Activated naive CD4-positive, alpha-beta T cell (primary cell): ENCODE data around the gene ADPGK.
A peak's percentile ranks its signal among the peaks of the same experiment; 100 is the strongest.
"Not testable (repeated sequence)": the region's sequence is repeated elsewhere in the genome, so short reads cannot be mapped to it uniquely, and the experiment has no call there.

ENCODE experiments used
- DNase-seq, 4 experiments: peaks; one replicate each; lab custom pipeline; 2025; lab: John Stamatoyannopoulos, UW

ADPGK gene

DNA sequence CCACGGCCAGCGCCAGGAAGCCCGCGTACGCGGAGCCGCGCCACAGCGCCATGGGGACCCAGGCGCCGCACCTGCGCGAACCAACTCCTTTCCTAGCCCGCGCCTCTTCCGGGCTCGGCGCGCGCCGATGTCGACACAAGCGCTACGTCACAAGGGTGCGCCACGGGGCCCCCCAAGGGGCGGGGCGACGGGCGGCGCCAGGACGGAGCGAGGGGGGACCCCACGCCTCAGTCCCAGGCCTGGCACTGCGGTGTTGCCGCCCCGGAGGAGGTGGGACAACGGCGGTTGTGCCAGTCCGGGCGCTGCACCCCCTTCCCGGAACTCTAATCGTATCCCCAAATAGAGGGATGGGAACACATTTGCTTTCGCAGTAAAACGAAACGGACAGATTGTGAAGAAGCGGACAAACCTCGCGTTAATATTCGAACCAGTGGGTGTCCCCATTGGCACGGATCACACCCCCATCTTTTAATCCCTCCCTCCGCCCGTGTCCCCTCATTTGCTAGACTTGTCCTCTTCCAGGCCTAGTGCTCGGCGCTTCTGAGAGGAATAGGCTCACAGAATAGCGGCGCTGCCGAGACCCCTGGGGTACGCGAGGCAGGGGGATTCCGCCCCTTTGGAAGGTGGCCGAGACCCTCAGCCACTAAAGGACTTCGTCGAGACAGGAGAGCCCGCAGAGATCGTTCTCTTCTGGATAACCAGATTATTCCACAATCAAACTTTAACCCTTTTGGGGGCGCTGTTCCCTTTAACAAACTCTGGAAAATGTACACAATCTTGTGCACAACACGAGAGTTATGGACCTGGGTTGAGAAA is at the start of gene ADPGK:
TSS of gene ADPGK (minus strand) at position 119 of the 816 bp plus-strand sequence. CDS start at position 52, 67 bp downstream.
- DNase-seq: peak; percentile 87 to 94 (median 90)

DNA sequence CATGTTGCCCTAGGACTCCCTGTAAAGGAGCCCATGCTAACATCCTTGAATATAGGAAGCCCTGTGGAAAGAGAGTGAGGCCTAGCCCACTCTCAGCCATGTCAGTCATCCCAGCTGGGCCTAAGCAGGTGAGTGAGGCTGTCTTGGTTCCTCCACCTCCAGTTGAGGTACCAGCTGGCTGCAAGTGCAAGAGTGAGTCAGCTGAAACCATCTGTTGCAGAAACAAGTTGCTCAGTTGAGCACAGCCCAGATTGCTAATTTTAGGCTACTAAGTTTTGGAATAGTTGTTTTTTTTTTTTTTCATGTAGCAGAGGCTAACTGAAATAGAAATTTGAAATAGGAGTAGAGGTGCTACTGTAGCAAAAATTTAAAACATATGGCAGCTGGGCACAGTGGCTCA is 43.7 kb upstream of the ADPGK start:
- no peak for DNase-seq

DNA sequence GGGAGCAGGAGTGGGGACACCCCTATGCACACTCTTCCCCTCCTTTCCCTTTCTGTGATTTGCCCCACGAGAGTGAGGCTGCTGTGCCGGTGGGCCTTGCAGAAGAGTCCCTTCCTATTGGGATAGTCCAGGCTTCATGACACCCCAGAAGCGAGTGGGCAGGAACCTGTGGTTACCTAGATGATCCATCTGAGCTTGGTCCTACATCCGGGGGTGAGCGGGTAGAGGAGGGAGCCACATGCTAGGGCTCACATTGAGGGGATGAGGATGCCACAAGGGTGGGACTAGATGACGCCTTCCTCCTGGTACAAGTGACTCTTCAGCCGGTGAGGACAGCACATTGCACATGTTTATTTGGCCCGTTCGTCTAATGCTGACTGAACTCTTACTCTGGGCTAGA is 43.1 kb upstream of the ADPGK start:
- no peak for DNase-seq

DNA sequence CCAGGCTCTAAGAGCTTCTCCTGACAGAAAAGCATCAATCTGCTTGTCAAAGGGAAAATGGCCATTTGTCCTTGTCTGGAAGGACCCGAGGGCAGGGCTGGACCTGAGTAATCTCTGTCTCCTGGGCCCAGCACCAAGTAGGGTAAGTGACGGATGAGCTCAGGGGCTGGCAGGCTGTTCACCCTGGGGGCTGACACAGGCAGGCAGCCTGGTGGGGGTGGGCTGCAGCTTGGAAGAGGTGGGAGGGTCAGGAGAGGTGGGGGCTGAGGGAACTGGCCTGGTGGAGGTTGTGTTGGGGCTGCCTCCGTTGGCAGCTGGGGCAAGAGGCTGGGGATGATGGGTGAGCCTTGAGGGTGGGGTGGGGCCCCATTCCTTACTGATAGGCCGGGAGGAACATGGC is 42.3 kb upstream of the ADPGK start:
- no peak for DNase-seq

DNA sequence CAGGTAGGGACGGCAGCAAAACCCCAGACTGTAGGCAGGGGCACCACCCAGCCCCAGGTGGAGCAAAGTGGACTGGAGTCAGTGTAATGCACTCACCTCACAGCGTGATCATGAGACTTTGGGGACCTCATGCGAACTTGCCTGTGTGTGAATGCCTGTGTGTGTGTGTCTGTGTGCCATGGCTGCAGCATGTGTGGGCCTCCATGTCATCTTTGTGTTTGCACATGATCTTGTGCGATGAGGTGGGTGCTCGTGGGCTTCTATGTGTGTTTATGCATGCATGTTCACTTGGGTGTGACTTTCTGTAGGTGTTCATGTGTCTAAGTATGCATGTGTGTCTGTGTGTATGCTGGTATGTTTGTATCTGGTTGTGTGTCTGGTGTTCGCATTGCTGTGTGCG is 41.2 kb upstream of the ADPGK start:
- DNase-seq: no peak

DNA sequence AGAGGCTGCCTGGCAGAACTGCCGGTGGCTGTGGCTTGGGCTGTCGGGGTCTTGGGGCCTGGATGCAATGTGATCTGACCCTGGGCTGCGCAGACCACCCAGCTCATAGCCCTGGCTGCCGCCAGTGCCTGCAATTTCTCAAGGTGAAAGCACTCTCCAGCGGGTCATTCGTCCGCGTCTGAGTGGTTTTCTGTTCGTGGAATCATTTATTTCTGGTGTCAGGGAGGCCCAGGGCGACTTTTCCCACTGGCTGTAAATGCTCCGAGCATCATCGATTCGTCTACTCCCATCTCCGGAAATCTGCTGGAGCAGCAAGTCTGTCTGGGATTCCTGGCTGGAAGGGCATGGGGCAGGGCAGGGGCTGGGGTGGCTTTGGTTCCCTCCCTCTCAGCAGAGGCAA is 40.6 kb upstream of the ADPGK start:
- no peak for DNase-seq

DNA sequence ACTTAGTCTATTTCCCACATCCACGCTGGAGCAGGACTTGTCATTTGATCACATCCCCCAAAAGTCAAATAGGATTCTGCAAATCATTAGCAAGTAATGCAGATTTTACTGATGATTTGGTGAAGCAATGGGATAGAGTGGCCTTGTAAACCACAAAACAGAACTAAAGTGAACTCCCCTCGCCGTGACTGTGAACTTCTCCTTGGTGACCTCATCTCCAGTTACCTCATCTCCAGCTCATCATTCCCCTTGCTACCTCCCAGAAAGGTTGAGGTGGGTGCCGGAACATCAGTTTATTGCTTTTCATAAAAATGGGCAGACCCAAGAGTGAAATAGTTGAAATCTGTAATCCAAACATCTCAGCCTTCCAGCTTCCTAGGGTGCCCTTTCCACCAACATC is 36.7 kb upstream of the ADPGK start:
- no peak for DNase-seq

DNA sequence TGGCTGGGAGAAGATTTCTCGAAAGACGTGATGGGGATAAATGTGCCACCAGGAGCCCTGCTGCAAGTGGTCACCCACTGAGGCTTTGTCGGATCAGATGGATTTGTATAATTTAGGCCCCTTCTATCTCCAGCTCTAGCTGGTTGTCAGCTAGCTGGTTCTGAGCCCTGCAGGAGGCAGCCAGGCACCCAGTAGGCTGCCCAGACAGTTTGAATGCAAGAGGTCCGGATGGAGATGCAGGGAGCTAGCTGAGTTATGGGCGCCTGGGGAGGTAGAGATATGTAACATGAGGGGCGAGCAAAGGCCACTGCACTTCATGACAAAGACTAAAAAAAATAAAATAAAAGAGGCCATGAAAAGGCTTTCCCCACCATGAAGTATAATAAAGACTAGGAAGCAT is 35.1 kb upstream of the ADPGK start:
- DNase-seq: no peak

DNA sequence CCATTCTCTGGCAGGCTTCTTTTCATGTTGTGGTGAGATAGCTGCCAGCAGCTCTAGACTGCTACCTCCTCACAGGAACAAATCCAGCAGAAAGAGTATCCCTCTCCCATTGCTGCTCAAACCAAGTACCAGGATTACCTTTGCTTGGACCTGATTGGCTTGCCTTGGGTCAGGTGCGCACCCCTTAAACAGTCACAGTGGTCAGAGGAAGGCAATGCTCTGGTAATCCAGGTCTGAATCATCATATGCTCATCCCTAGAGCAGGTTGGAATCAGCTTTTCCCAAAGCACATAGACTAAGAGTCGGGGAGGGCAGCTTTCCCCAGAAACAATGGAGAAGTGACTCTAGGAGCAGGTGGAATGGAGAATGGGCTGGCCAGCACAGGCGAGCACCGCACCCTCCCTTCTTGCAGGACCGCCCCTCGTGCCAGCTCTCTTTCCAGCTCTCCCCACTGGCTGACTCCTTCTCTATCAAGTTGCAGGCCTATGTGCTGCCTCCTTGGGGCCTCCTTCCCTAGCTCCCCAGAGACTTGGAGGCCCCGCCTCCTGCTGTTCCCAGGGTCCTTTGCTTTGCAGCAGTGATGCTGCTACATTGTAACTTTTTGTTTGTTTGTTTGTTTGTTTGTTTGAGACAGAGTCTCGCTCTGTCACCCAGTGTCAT is 29.9 kb upstream of the ADPGK start:
- no peak for DNase-seq

DNA sequence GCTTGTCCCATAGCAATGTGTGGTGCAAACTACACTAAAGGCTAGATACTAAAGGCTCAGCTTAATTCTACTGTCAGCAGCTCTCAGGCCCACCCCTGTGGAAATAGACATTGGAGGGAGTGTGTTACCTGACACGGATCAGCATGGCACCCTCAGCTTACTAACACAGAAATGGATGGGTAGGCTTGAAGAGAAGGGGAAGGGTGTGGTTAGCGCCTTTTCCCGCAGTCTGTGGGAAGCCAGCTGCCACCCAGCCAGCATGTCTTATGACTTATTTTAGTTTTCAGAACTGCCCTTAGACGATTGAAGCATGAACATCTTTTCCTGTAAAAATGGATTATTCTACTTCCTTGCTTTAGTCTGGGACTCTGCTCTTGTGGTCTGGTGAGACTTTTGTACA is 25.8 kb upstream of the ADPGK start:
- no peak for DNase-seq

DNA sequence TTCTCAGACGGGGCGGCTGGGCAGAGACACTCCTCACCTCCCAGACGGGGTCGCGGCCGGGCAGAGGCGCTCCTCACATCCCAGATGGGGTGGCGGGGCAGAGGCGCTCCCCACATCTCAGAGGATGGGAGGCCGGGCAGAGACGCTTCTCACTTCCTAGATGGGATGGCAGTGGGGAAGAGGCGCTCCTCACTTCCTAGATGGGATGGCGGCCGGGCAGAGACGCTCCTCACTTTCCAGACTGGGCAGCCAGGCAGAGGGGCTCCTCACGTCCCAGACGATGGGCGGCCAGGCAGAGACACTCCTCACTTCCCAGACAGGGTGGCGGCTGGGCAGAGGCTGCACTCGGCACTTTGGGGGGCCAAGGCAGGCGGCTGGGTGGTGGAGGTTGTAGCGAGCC is 23.8 kb upstream of the ADPGK start:
- not testable (repeated sequence) for DNase-seq

DNA sequence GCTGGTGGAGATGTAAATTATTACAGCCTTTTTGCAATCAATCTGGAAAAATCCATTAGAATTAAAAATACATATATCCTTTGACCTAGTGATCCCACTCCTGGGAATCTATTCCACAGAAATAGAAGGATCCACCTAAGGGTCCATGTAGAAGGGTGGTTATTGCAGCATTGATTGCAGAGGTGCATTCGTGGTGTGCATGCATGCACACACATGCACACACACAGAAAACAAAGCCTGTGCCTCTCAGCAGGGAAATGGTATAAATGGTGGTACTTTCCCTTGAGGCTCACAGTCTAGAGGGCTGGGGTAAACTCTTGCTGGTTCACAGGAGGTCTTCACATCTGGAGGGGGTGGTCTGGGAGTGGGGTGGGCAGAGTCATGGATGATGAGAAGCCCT is 19.4 kb upstream of the ADPGK start:
- no peak for DNase-seq

DNA sequence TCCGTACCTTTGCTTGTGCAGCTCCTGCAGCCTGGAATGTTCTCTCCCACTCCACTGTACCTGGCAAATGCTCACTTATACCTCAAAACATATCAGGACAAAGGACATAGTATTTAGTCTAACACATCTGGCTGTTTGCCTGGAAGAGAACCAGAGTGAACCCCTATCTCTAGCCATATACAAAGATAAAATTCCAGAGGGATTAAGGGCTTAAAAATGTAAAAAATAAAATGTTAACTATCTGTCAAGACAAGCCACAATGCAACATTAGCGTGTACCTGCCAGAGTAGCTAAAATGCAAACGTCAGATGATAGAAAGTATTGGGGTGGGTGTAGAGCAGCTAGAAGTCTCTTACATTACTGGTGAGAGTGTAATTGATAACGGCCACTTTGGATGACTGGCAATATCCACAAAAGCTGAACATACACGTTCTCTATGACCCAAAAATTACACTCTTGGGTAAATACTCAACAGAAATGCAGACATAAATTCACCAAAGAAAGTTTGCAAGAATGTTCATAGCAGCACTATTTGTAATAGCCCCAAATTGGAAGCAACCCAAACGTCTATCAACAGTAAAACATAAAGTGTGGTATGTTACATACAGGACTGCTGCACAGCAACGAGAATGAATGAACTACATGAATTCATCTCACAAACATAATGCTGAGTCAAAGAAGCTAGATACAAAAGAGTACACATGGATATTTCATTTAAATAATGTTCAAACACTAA is 18.2 kb upstream of the ADPGK start:
- DNase-seq: no peak

DNA sequence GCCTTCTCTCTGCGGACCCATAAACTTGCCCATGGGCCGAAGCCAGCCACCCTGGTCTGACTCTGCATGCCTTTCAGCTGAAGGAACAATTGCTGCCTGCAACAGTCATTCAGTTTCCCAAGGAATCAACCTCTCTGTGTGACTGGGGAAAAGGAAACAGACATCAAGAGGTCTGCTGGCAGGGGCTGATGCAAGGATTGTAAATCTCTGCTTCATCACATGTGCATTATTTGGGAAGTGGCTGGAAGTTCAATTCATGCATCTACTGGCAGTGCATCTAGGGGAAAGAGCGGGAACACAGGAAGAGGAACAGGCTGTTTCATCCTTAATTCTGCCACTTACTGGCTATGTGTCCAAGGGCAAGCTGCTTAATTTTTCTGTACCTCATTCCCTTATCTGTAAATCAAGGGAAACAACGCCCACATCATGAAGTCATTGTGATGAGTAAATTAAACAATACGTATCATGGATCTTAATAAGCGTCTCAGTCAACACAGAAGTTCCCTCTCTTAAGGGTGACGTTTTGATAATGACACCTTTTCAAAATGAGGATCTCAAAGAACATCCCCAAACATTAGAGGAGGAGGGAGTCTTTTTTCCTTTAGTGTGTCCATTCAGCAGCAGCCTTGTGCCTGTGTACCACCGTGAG is 17.4 kb upstream of the ADPGK start:
- no peak for DNase-seq

DNA sequence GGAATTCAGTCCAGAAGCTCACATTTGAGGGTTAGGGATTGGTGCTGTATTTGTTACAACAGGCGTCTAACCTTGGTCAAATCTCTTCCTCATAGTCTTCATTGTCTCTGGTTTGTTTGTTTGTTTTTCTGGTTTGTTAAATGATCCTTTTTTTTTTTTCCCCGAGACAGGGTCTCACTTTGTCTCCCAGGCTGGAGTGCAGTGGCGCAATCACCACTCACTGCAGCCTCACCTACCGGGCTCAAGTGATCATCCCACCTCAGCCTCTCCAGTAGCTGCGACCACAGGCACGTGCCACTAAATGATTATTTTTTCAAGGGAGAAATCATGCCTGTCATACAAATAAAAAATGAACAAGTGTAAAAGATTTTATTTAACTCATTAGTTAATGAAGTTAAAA is 14.3 kb upstream of the ADPGK start:
- no peak for DNase-seq

DNA sequence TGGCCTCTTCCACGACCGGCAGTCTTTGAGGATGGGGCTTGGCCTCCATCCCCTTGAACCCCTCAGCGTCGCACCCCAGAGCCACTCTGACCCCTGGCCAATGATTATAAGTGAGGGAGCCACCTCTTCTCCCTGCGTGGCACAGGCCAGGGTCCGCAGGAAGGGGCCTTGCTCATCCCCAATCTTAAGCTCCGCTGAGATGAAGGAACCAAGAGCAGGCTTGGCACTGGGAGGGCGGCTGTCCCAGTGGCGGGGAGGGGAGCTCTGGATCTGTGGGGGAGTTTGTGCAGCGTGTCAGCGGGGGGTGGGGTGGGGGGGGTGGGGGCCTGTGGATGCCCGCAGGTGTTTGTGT is 13.8 kb upstream of the ADPGK start:
- no peak for DNase-seq

DNA sequence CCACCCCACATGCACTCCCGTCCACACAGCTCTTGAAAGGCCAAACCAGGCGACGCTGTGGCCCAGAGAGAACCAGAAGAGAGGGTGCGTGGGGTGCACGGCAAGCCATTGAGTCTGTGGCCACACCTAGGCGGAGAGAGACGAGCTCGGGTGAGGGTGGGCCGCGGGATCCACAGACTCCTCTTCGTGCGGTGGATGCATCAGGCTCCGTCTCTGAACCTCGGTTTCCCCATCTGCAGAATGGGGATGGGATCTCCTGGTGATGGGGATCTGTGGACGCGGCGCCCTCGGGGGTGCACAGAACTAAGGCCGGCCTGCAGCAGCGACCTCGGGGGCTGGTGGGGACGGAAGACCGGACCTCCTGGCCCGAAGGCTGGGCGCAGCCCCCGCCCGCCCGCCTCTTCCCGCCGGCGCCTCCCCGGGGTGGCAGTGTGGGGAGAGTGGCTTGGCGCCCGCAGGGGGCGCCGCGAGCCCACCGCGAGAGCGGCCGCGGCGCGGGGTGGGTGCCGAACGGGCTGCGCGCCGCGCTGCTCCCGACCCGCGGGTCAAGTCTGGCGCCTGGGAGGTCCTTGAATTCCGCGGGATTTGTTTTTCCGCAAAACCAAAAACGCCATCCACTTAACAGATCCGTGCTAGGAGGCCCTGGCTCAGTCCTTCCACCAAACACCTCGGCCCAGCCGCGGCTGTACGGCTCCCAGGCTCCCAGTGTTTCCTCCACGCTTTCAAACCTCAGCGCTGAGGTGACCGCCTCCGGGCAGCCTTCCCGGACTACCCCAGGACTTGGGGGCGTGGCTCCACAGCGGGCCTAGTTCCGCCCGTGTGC is 13.2 kb upstream of the ADPGK start:
- DNase-seq: peak in 1 of 4 experiments; percentile 17

DNA sequence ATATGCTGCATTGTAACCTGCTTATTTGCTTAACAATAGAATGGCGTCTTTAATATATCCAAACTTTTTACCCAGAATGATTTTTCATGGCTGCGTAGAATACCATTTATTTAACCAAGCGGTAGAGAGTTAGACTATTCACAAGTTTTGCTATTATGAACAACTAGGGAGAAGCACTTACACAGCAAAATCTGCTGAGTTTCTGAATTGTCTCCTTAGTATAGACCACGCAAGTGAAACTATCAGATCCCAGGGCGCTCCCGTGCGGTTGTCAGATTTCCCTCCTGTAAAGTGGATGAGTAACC is 12.6 kb upstream of the ADPGK start:
- no peak for DNase-seq

DNA sequence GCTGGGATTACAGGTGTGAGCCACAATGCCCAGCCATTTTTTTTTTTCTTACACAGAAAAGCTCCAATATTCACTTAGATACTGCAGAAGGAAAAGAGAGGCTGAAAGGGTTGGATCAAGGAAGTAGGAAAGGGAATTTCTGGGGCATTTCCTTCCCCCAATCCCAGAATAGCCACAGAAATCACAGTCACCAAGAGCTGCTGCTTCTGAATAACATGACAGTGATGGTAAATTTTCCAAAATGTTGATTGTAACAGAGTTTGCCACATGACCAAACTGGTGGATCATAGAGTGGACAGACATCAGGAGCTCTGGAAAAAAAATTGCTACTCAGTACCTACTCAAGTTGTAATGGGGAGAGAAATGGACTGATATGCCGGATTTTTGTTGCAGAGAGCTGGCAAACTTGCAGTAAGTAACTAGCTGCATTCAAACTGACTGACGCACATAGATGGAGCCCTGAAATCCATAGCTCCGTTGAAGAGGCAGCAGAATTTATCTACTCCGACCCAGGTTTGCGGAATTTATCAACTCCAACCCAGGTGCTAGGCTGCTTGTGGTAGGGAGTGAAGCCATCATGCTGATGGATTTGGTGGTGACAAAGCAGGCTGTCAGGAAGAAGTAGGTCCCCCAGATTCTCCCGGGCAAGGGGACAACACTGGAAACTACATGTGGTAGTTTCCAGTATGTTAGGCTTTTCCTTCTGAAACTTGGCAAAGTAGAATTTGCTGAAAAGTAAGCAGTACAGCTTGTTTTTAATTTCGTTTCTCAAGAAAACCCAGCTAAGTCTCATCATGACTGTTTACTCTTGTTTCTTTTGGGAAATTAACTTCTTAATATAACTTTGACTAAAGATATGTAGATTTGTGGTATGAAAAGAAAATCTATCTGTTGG is 10.5 kb upstream of the ADPGK start:
- DNase-seq: no peak

DNA sequence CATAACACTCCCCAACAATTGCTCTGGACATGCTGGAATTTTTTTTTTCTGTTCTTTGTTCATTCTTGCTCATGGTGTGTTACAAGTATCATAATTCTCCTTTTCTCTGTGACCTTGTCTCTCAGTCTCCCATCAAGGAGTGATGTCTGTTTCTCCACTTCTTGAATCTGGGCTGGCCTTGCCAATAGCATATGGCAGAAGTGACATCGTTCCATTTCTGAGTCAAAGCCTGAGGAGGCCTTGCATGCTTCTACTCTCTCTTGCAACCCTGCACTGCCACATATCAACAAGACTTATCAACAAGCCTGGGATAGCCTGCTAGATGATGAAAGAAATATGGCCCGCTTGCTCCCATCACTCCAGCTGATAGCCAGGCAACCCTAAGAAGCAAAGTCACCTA is 8.9 kb upstream of the ADPGK start:
- no peak for DNase-seq
